ENCODE data around the gene RBM44. TPM values are rescaled to one million over a fixed set of nuclear protein-coding genes. Genes with fewer than 3 reads are reported as not detected.
A peak's percentile ranks its signal among the peaks of the same experiment; 100 is the strongest.

RBM44 gene
- total RNA-seq, 1 donor: 0.43 TPM

DNA sequence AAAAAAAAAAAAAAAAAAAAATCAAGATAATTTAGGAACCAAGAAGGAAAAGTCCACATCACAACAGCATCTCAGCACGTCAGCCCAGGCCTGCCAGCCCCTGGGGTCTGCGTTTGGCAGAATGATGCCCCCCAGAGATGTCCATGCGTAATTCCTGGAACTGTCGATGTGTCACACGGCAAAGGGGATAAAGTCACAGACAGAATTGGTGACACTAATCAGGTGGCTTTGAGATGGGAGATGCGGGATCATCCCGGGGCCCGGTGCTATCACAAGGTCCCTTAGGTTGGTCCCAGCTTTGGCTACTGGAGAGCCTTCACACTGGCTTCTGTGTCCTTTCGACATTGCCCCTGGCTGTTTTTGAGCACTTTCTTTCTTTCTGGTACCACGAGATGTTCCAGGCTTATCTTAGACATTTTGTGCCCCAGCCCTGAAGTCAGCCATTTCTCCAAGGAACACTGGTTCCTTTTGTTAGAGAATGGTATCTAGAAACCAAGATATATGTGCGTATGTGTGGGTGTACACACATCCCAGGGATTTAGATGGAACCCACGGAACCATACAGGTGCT is 81.5 kb downstream of the RBM44 start:
- no peak overlapping the region for H3K4me3 ChIP-seq (ENCODE audit: low read depth, low read length)
- no peak for DNase-seq (ENCODE audit: low read depth)
- no peak for TF ChIP-seq CTCF (IDR thresholded peaks at IDR 0.05; ENCODE audit: insufficient read depth, low read depth, low read length)

- no peak for TF ChIP-seq CTCF (IDR thresholded peaks at IDR 0.05; ENCODE audit: insufficient read depth, low read depth, low read length)
- H3K4me3 ChIP-seq (ENCODE audit: low read depth, low read length): no peak overlapping the region
- no peak for DNase-seq (ENCODE audit: low read depth)
Observed at GRCh38 chr2:237882510-237883481, 84.2 kb downstream of the RBM44 start.

GRCh38 chr2:237883951-237884446 is 85.4 kb downstream of the RBM44 start:
- no peak overlapping the region for H3K4me3 ChIP-seq (ENCODE audit: low read depth, low read length)
- DNase-seq (ENCODE audit: low read depth): no peak
- TF ChIP-seq CTCF (IDR thresholded peaks at IDR 0.05; ENCODE audit: insufficient read depth, low read depth, low read length): no peak

GRCh38 chr2:237884681-237885080 is 86.1 kb downstream of the RBM44 start:
- TF ChIP-seq CTCF (IDR thresholded peaks at IDR 0.05; ENCODE audit: insufficient read depth, low read depth, low read length): no peak
- no peak for DNase-seq (ENCODE audit: low read depth)
- no peak overlapping the region for H3K4me3 ChIP-seq (ENCODE audit: low read depth, low read length)

DNA sequence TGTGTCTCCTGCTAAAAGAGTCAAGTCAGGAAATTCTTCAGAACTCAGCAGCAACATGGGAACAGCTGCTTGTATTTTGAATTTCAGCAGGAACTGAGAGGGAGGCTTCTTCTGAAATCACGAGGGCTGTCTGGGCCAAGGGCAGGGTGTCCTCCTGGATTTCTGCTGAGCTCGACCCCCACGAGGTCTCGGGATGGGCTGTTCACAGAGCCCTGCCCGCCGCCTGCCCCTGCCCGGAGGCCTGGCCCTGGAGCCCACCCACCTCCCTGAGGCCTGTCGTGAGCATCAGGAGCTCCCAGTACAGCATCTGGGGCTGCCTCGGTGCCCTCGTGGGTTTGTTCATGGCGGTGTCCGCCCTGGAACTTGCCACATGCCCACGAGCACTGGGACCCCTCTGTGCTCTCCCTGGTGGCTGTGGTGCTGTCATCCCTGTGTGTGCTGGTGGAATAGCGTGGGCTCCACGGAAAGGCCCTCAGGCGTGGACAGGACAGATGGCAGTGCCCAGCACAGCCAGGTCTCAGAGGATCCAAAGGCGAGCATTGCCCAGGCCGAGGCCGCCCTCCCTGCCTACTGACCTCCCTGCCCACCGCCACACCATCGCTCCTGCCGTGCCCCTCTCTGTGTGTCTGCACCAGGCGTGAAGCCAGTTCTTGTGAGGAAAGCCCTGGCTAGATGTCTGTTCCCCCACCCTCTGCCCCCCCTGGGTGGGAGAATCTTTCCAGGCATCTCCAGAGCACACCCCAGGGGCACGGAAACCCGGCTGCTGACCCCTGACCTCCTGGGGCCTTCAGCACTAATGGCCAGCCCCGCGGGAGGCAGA is 86.7 kb downstream of the RBM44 start:
- TF ChIP-seq CTCF (IDR thresholded peaks at IDR 0.05; ENCODE audit: insufficient read depth, low read depth, low read length): no peak
- DNase-seq (ENCODE audit: low read depth): no peak
- no peak overlapping the region for H3K4me3 ChIP-seq (ENCODE audit: low read depth, low read length)

DNA sequence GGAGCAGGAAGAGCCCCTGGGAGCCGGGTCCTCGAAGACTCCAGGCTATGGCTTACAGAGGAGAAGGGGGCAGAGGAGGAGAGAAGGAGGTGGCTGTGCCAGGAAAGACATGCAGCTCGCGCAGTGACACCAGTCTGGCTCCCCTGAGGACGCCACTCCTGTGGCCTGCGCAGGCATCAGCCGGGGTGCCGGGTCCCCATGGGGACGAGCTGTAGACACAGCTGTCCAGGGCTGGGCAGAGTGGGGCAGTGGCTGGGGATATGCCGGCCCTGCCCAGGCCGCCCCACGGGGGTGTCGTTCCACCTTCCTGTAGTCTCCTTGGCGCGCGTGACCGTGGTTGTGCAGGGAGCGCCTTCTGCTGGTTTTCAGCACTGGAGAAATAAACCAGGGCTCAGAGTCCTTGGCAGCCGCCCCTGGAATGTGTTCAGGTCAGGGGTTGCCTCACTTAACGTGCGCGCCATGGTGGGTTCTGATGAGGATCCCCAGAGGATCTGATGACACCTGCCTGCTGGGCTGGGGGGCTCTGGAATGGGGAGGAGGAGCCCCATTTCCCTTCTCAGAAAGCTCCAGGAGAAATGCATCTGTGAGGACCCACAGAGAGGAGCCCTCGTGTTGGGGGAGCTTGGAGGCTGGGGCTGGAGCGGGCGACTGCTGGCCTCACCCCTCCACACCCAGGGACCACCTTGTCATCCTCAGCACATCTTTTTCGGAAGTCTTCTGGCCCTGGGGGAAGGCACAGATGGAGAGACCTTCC is 87.5 kb downstream of the RBM44 start:
- H3K4me3 ChIP-seq (ENCODE audit: low read depth, low read length): no peak overlapping the region
- no peak for TF ChIP-seq CTCF (IDR thresholded peaks at IDR 0.05; ENCODE audit: insufficient read depth, low read depth, low read length)
- DNase-seq (ENCODE audit: low read depth): peak; percentile 81

Data from fibroblast of villous mesenchyme (primary cell).